Smooth muscle cell (in vitro differentiated cells): ENCODE data around the gene GMDS. TPM values are rescaled to one million over a fixed set of nuclear protein-coding genes. Genes with fewer than 3 reads are reported as not detected.

ENCODE experiments used
- DNase-seq: peaks from one replicate; lab custom pipeline; 2025; ENCODE audit not compliant: unreplicated experiment; lab: John Stamatoyannopoulos, UW
- H2AFZ ChIP-seq: fragments of 200-600 bp; sonication (generic); 2 replicates; pipeline ENCODE4 v1.6.0; 2016; ENCODE audit warnings: antibody characterized with exemption, low read depth, mild to moderate bottlenecking
- H3F3A ChIP-seq: fragments of 200-600 bp; sonication (generic); 2 replicates; pipeline ENCODE4 v1.6.0; 2017; ENCODE audit warnings: antibody characterized with exemption, low read depth
- H3K27ac ChIP-seq: fragments of 200-600 bp; sonication (generic); 2 replicates; pipeline ENCODE4 v1.5.1; 2016; ENCODE audit warnings: low read depth, mild to moderate bottlenecking
- H3K27me3 ChIP-seq: fragments of 200-600 bp; sonication (generic); 2 replicates; pipeline ENCODE4 v1.6.1; 2016; ENCODE audit warnings: low read depth, mild to moderate bottlenecking
- H3K36me3 ChIP-seq: fragments of 200-600 bp; sonication (generic); 2 replicates; pipeline ENCODE4 v1.5.1; 2016; ENCODE audit warnings: low read depth
- H3K4me1 ChIP-seq: fragments of 200-600 bp; sonication (generic); 2 replicates; pipeline ENCODE4 v1.5.1; 2016; ENCODE audit warnings: low read depth
- H3K4me2 ChIP-seq: fragments of 200-600 bp; sonication (generic); 2 replicates; pipeline ENCODE4 v1.6.0; 2016; ENCODE audit warnings: mild to moderate bottlenecking
- H3K4me3 ChIP-seq: fragments of 200-600 bp; sonication (generic); 2 replicates; pipeline ENCODE4 v1.5.1; 2016; ENCODE audit warnings: mild to moderate bottlenecking
- H3K79me2 ChIP-seq: fragments of 200-600 bp; sonication (generic); 2 replicates; pipeline ENCODE4 v1.6.0; 2016; ENCODE audit warnings: low read depth, mild to moderate bottlenecking
- H3K9ac ChIP-seq: fragments of 200-600 bp; sonication (generic); 2 replicates; pipeline ENCODE4 v1.6.0; 2016; ENCODE audit warnings: low read depth
- H3K9me3 ChIP-seq: fragments of 200-600 bp; sonication (generic); replicated peaks from 2 replicates; pipeline ENCODE4 v1.5.1; 2016; ENCODE audit warnings: low read depth
- H4K20me1 ChIP-seq: fragments of 200-600 bp; sonication (generic); 2 replicates; pipeline ENCODE4 v1.6.0; 2016; ENCODE audit warnings: low read depth
- CTCF ChIP-seq: fragments of 200-600 bp; sonication (generic); IDR thresholded peaks from 2 replicates; pipeline ENCODE4 v1.5.1; 2017; ENCODE audit warnings: borderline replicate concordance, mild to moderate bottlenecking, antibody characterized with exemption; ENCODE audit not compliant: insufficient read depth, poor library complexity, severe bottlenecking
- WGBS: methylation state at CpG from one replicate; pipeline ENCODE4 v1.1.7; 2016; ENCODE audit warnings: low lambda C conversion rate; 5-methylcytosine and 5-hydroxymethylcytosine counted together
- polyA plus RNA-seq: library from polyadenylated mRNA; unstranded; fragments of >200 nt; fragmentation: Nextera tagmentation; extraction: Ambion mirVana; gene quantifications from 2 replicates; pipeline ENCODE4 v1.2.1, GENCODE V29; 2016
- total RNA-seq: library from RNA; depleted of rRNA; stranded (reverse); fragments of >200 nt; gene quantifications from 2 replicates; pipeline ENCODE4 v1.2.3, GENCODE V29; 2014

Gene GMDS
- total and polyA plus RNA-seq, 2 experiments from 2014 or later: 3.7 to 8.5 TPM

GRCh38 chr6:1586861-1587450 lies 658.4 kb downstream of the GMDS start:
- H4K20me1 ChIP-seq: no peaks in the 10 kb centered on the region
- DNase-seq: no peak
- H3K4me3 ChIP-seq: no peak overlapping the region
- H3K9me3 ChIP-seq: no peaks in the 10 kb centered on the region
- H3K4me1 ChIP-seq: no peaks in the 10 kb centered on the region
- 92% methylated on average over 5 of the region's 5 CpGs for WGBS
- no peak overlapping the region for H3K27ac ChIP-seq
- peaks cover 15% of the 10 kb centered on the region for H3K27me3 ChIP-seq
- H3K79me2 ChIP-seq: no peaks in the 10 kb centered on the region
- H3K4me2 ChIP-seq: no peak overlapping the region
- no peaks in the 10 kb centered on the region for H3K36me3 ChIP-seq
- no peak overlapping the region for H2AFZ ChIP-seq
- TF ChIP-seq CTCF: no peak
- H3F3A ChIP-seq: no peaks in the 10 kb centered on the region
- no peak overlapping the region for H3K9ac ChIP-seq

GRCh38 chr6:1586256-1586655 lies 659.1 kb downstream of the GMDS start:
- no peaks in the 10 kb centered on the region for H3K4me1 ChIP-seq
- no peaks in the 10 kb centered on the region for H3K9me3 ChIP-seq
- H3K4me2 ChIP-seq: no peak overlapping the region
- no peaks in the 10 kb centered on the region for H3K79me2 ChIP-seq
- H3F3A ChIP-seq: no peaks in the 10 kb centered on the region
- no peaks in the 10 kb centered on the region for H3K36me3 ChIP-seq
- peaks cover 15% of the 10 kb centered on the region for H3K27me3 ChIP-seq
- H4K20me1 ChIP-seq: no peaks in the 10 kb centered on the region
- TF ChIP-seq CTCF: no peak
- no peak overlapping the region for H3K9ac ChIP-seq
- H3K4me3 ChIP-seq: no peak overlapping the region
- WGBS: 94% methylated on average over 7 of the region's 7 CpGs
- H3K27ac ChIP-seq: no peak overlapping the region
- no peak overlapping the region for H2AFZ ChIP-seq
- DNase-seq: no peak

GRCh38 chr6:1585669-1586049 lies 659.7 kb downstream of the GMDS start:
- H3K4me2 ChIP-seq: no peak overlapping the region
- no peak overlapping the region for H3K9ac ChIP-seq
- H3K27ac ChIP-seq: no peak overlapping the region
- no peaks in the 10 kb centered on the region for H3K36me3 ChIP-seq
- no peaks in the 10 kb centered on the region for H3K9me3 ChIP-seq
- no peak overlapping the region for H2AFZ ChIP-seq
- no peak overlapping the region for H3K4me3 ChIP-seq
- no peak for DNase-seq
- 88% methylated on average over 12 of the region's 12 CpGs for WGBS
- peaks cover 12% of the 10 kb centered on the region for H3K27me3 ChIP-seq
- H3F3A ChIP-seq: no peaks in the 10 kb centered on the region
- H3K4me1 ChIP-seq: no peaks in the 10 kb centered on the region
- H4K20me1 ChIP-seq: no peaks in the 10 kb centered on the region
- TF ChIP-seq CTCF: no peak
- H3K79me2 ChIP-seq: no peaks in the 10 kb centered on the region

GRCh38 chr6:1584996-1585668 lies 660.3 kb downstream of the GMDS start:
- no peak overlapping the region for H2AFZ ChIP-seq
- no peaks in the 10 kb centered on the region for H3K4me1 ChIP-seq
- no peak for TF ChIP-seq CTCF
- no peak for DNase-seq
- no peaks in the 10 kb centered on the region for H3K79me2 ChIP-seq
- no peaks in the 10 kb centered on the region for H4K20me1 ChIP-seq
- H3K27me3 ChIP-seq: peaks cover 12% of the 10 kb centered on the region
- H3K4me3 ChIP-seq: no peak overlapping the region
- no peak overlapping the region for H3K4me2 ChIP-seq
- WGBS: 91% methylated on average over 14 of the region's 14 CpGs
- no peak overlapping the region for H3K27ac ChIP-seq
- H3K9me3 ChIP-seq: no peaks in the 10 kb centered on the region
- no peaks in the 10 kb centered on the region for H3K36me3 ChIP-seq
- no peak overlapping the region for H3K9ac ChIP-seq
- no peaks in the 10 kb centered on the region for H3F3A ChIP-seq
